PFSK-1 (cell line): Measurements from ENCODE around the gene DHX16.

Experiments used
- FOXP2 ChIP-seq: optimal IDR thresholded peaks from 2 replicates; pipeline ENCODE3; 2011; ENCODE audit warnings: borderline replicate concordance, control low read depth, inconsistent platforms; ENCODE audit not compliant: insufficient read depth; ENCODE audit errors: extremely low read length, extremely low read depth
- POLR2AphosphoS5 ChIP-seq: IDR thresholded peaks from 2 replicates; pipeline ENCODE4 v1.6.1; 2012; ENCODE audit warnings: low read depth, mild to moderate bottlenecking, control low read depth, low read length, moderate library complexity
- SIN3A ChIP-seq: IDR thresholded peaks from 2 replicates; pipeline ENCODE4 v1.6.1; 2012; ENCODE audit warnings: mild to moderate bottlenecking, low read length, moderate library complexity, borderline replicate concordance; ENCODE audit not compliant: insufficient read depth
- TAF1 ChIP-seq: IDR thresholded peaks from 2 replicates; pipeline ENCODE4 v1.6.1; 2012; ENCODE audit warnings: low read length, control low read depth, borderline replicate concordance; ENCODE audit not compliant: insufficient read depth
- TF ChIP-seq, protein P1 (sequence below), 2 experiments: IDR thresholded peaks; 2 replicates each; pipeline versions ENCODE4 v1.6.1 to v1.8.0; 2011 to 2012; ENCODE audit warnings: low read depth in 2 of 2, low read length in 2 of 2, control low read depth in 1 of 2, inconsistent platforms in 1 of 2, mild to moderate bottlenecking in 1 of 2, moderate library complexity in 1 of 2; ENCODE audit not compliant: insufficient read depth in 1 of 2

Gene DHX16

GRCh38 chr6:30664994-30665767 lies 7.6 kb downstream of the DHX16 start:
- TF ChIP-seq FOXP2: no peak
- TF ChIP-seq TAF1: no peak
- TF ChIP-seq SIN3A: no peak
- no peak for TF ChIP-seq POLR2AphosphoS5
- TF ChIP-seq, protein P1, sequence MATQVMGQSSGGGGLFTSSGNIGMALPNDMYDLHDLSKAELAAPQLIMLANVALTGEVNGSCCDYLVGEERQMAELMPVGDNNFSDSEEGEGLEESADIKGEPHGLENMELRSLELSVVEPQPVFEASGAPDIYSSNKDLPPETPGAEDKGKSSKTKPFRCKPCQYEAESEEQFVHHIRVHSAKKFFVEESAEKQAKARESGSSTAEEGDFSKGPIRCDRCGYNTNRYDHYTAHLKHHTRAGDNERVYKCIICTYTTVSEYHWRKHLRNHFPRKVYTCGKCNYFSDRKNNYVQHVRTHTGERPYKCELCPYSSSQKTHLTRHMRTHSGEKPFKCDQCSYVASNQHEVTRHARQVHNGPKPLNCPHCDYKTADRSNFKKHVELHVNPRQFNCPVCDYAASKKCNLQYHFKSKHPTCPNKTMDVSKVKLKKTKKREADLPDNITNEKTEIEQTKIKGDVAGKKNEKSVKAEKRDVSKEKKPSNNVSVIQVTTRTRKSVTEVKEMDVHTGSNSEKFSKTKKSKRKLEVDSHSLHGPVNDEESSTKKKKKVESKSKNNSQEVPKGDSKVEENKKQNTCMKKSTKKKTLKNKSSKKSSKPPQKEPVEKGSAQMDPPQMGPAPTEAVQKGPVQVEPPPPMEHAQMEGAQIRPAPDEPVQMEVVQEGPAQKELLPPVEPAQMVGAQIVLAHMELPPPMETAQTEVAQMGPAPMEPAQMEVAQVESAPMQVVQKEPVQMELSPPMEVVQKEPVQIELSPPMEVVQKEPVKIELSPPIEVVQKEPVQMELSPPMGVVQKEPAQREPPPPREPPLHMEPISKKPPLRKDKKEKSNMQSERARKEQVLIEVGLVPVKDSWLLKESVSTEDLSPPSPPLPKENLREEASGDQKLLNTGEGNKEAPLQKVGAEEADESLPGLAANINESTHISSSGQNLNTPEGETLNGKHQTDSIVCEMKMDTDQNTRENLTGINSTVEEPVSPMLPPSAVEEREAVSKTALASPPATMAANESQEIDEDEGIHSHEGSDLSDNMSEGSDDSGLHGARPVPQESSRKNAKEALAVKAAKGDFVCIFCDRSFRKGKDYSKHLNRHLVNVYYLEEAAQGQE (IDR thresholded peaks at IDR 0.05; ENCODE audit: insufficient read depth in 1 of 2, low read depth in 2 of 2, low read length in 2 of 2): no peak

DNA sequence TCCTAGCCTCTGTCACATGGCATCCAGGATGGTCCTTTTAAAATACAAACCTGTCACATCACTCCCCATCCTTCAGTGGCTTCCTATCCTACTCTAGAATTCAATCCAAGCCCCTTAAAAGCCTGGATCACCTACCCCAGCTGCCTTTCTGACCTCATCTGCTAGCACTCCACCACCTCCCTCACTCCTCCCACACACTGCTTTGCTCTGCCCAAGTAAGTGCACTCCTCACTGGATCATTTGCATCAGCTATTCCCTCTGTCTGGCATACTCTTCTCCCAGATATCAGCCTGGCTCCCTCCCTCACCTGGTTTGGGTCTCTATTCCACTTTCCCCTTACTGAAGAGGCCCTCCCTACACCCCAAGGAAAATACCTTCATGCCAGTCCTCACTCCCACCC lies 15.4 kb downstream of the DHX16 start:
- TF ChIP-seq SIN3A (no peak), TAF1 (no peak), FOXP2 (no peak), POLR2AphosphoS5 (no peak)
- TF ChIP-seq, protein P1 (IDR thresholded peaks at IDR 0.05; ENCODE audit: insufficient read depth in 1 of 2, low read depth in 2 of 2, low read length in 2 of 2): no peak

DNA sequence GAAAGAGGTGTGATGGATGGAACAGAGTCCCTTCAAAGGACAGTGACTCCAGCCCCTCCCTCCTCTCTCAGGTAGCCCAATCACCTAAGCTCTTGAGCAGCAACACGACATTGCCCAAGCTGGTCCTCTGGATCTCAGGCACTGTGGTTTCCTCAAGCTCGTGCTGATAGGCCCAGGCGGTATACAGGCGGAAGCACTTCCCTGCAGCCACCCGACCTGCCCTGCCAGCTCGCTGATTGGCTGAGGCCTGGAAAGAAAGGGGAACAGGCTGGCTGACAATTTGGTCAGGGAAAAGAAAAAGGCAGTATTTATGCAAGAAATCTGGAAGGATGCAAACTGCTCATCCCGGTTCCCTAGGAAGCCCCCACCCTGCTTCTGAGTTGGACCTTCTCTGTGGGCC lies 16.3 kb downstream of the DHX16 start:
- TF ChIP-seq POLR2AphosphoS5 (no peak), SIN3A (no peak)
- TF ChIP-seq, protein P1 (IDR thresholded peaks at IDR 0.05; ENCODE audit: insufficient read depth in 1 of 2, low read depth in 2 of 2, low read length in 2 of 2): no peak

GRCh38 chr6:30655743-30656094 lies 17.1 kb downstream of the DHX16 start:
- no peak for TF ChIP-seq POLR2AphosphoS5
- TF ChIP-seq, protein P1 (IDR thresholded peaks at IDR 0.05; ENCODE audit: insufficient read depth in 1 of 2, low read depth in 2 of 2, low read length in 2 of 2): no peak
- no peak for TF ChIP-seq TAF1
- no peak for TF ChIP-seq FOXP2
- no peak for TF ChIP-seq SIN3A
